ENCODE data around the gene SERPINB3. TPM values are rescaled to one million over a fixed set of nuclear protein-coding genes. Genes with fewer than 3 reads are reported as not detected.
"Not testable (repeated sequence)": the region's sequence is repeated elsewhere in the genome, so short reads cannot be mapped to it uniquely, and the experiment has no call there.

The SERPINB3 gene
- polyA plus RNA-seq, 1 experiment = not detected

DNA sequence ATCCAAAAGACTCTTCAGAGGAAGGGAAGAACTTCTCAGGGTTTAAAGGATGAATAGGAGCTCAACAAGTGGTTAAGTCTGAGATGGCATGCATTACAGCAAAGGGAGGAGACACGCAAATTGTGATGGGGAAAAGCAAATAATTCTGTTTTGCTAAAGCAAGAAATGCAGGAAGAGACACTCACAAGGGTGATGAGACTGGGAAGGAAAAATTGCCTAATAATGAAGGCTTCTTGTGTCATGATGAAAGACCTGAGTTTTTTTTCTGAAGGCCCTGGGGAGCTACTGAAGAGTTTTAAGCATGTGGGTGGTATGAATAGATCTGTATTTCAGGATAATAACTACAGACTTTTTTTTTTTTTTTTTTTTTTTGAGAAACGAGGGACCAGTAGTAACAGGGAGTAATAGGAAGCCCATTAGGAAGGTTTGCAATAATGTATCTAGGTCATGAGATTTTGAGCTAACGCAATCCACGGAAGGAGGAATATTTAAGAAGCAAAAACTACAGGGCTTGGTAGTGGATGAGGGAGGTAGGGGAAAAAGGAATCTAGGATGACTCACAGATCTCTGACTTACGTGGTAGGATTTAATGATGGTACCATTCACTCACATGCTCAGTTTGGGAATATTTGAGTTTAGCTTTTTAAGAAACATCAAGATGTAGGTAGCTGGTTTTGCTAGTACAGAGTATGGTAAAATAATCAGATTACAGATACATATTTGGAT is 16.0 kb upstream of the SERPINB3 start:
- Histone ChIP-seq H3K4me3 (ENCODE audit: low read depth, low read length) (no peak overlapping the region), H3K36me3 (ENCODE audit: control insufficient read depth, insufficient read depth, low read length) (no peaks in the 10 kb centered on the region), H3K27me3 (ENCODE audit: control insufficient read depth, insufficient read depth, low read length) (no peaks in the 10 kb centered on the region)
- DNase-seq (ENCODE audit: low read depth) = no peak
- CTCF ChIA-PET = interaction anchor here (0.6 to 1.4 kb wide), 6 partner anchors 10 to 1715 kb away, joined by 3 to 7 read pairs (median 4); no protein-coding TSS in a partner anchor
- TF ChIP-seq, protein P1, sequence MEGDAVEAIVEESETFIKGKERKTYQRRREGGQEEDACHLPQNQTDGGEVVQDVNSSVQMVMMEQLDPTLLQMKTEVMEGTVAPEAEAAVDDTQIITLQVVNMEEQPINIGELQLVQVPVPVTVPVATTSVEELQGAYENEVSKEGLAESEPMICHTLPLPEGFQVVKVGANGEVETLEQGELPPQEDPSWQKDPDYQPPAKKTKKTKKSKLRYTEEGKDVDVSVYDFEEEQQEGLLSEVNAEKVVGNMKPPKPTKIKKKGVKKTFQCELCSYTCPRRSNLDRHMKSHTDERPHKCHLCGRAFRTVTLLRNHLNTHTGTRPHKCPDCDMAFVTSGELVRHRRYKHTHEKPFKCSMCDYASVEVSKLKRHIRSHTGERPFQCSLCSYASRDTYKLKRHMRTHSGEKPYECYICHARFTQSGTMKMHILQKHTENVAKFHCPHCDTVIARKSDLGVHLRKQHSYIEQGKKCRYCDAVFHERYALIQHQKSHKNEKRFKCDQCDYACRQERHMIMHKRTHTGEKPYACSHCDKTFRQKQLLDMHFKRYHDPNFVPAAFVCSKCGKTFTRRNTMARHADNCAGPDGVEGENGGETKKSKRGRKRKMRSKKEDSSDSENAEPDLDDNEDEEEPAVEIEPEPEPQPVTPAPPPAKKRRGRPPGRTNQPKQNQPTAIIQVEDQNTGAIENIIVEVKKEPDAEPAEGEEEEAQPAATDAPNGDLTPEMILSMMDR (IDR thresholded peaks at IDR 0.05; ENCODE audit: insufficient read depth, low read depth, low read length) = no peak
- POLR2A ChIA-PET = no interaction called here

DNA sequence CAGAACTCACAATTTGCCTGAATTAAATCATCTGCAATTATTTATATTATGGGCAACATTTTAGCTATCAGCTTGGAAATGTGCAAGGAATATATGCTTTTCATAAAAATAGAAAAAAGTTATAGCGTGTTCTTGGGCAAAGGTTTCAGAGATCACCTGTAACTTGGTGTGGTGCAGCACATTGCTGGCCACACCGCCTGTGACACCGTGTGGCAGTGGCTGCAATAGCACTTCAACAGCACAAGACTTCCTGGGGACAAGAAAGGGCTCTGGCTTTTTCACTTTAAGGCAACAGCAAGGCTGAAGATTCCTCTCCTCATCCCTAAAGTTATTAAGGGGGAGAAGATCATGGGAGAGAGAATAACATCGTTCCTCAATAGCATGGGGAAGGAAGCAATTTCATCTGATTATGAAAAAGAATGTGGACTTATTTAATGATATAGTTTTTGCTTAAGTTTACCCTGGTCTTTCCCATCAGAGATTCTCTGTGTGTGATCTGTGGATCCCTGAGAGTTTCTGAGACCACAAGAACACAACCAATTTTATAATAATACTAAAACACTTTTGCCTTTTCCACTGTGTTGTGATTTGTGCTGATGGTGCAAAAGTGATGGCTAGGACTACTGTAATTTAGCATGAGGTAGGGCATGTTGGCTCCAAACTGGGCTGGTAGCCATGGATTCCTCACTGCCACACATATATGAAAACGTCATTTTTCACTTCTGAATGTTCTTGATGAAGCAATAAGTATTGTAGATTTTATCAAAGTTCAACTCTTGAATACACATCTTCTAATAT is 15.0 kb upstream of the SERPINB3 start:
- POLR2A ChIA-PET = no interaction called here
- no peak overlapping the region for H3K4me3 ChIP-seq (ENCODE audit: low read depth, low read length)
- no peaks in the 10 kb centered on the region for H3K27me3 ChIP-seq (ENCODE audit: control insufficient read depth, insufficient read depth, low read length)
- no peak for DNase-seq (ENCODE audit: low read depth)
- H3K36me3 ChIP-seq (ENCODE audit: control insufficient read depth, insufficient read depth, low read length) = no peaks in the 10 kb centered on the region
- TF ChIP-seq, protein P1 (IDR thresholded peaks at IDR 0.05; ENCODE audit: insufficient read depth, low read depth, low read length) = peak; percentile 33; the same call in 1 of the 2 replicates
- CTCF ChIA-PET = interaction anchor here (1.0 to 1.4 kb wide), 4 partner anchors 11 to 158 kb away, joined by 3 to 4 read pairs (median 4); no protein-coding TSS in a partner anchor

DNA sequence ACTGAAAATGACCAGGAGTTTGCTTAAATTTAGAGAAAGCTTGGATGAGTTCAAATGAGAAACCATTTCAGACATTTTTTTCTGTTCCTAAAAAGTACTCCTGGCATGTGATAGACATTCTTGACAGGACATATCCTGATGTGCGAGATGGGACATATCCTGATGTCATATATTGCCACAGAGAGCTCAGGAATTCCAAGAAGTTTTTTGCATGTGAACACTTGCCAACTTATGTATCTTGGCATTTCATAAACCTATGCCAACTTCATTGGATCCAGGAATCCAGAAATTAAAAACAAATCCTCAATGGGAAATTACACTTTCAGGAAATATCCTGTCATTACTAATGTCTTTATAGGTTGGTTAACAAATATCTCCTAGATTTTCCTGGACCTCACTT is 2.9 kb upstream of the SERPINB3 start:
- ChIA-PET POLR2A (no interaction called here), CTCF (no interaction called here)
- no peak overlapping the region for H3K4me3 ChIP-seq (ENCODE audit: low read depth, low read length)
- no peak for DNase-seq (ENCODE audit: low read depth)
- no peaks in the 10 kb centered on the region for H3K27me3 ChIP-seq (ENCODE audit: control insufficient read depth, insufficient read depth, low read length)
- TF ChIP-seq, protein P1 (IDR thresholded peaks at IDR 0.05; ENCODE audit: insufficient read depth, low read depth, low read length) = no peak
- H3K36me3 ChIP-seq (ENCODE audit: control insufficient read depth, insufficient read depth, low read length) = no peaks in the 10 kb centered on the region

DNA sequence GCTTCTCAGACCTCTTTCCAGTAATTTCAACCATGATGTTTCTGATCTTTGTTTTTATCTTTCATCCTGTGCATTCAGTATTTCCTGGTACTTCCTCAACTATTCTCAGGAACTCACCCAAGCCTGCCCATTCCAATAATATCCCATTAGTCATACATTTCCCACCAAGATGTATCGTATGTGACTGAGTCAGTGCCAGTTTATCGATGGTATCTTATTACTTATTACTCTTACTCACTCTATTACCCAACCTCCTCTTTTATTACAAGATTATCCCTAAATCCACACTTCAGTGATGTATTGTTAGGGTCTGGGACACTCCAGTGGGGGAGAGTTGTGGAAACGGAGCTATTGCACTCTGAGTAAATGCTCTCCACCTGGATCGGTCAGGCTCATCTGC is 2.8 kb downstream of the SERPINB3 start:
- POLR2A ChIA-PET; CTCF ChIA-PET; DNase-seq (ENCODE audit: low read depth): not testable (repeated sequence)

DNA sequence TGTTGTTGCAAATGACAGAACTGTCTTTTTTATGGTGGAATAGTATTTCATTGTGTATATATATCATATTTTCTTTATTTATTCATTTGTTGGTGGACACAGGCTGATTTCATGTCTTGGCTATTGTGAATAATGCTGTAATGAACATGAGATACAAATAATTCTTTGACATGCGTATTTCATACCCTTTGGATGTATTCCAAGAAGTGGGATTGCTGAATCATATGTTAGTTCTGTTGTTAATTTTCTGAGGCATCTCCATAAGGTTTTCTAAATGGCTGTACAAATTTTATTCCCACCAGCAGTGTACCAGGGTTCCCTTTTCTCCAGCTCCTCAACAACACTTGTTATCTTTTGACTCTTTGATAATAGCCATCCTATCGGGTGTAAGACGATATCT is 11.4 kb downstream of the SERPINB3 start:
- H3K4me3 ChIP-seq (ENCODE audit: low read depth, low read length); POLR2A ChIA-PET; H3K27me3 ChIP-seq (ENCODE audit: control insufficient read depth, insufficient read depth, low read length); CTCF ChIA-PET; DNase-seq (ENCODE audit: low read depth); H3K36me3 ChIP-seq (ENCODE audit: control insufficient read depth, insufficient read depth, low read length): not testable (repeated sequence)

More for the DNA sequence above, 2.8 kb downstream of the SERPINB3 start:
- not testable (repeated sequence) for H3K27me3 ChIP-seq (ENCODE audit: control insufficient read depth, insufficient read depth, low read length); H3K36me3 ChIP-seq (ENCODE audit: control insufficient read depth, insufficient read depth, low read length); H3K4me3 ChIP-seq (ENCODE audit: low read depth, low read length)

DNA sequence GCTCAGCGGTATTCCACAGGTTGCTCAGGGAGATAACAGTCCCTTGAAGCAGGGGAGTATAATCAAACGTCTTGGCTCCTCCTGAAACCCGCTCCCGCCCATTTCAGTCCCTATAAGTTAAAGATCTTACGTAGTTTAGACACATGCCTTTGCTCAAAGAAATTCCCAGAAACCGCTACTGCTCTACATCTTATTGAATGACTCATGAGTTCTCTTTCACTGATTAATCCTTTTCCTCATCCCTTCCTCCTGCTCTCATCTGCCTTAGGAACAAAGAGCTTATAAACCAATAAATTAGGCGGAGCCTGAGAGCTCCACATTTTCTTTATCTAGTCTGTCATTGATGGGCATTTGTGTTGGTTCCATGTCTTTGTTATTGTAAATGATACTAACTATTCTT is 13.5 kb downstream of the SERPINB3 start:
- CTCF ChIA-PET = no interaction called here
- POLR2A ChIA-PET = no interaction called here
- H3K4me3 ChIP-seq (ENCODE audit: low read depth, low read length) = no peak overlapping the region
- DNase-seq (ENCODE audit: low read depth) = no peak
- H3K27me3 ChIP-seq (ENCODE audit: control insufficient read depth, insufficient read depth, low read length) = no peaks in the 10 kb centered on the region
- TF ChIP-seq, protein P1 (IDR thresholded peaks at IDR 0.05; ENCODE audit: insufficient read depth, low read depth, low read length) = no peak
- no peaks in the 10 kb centered on the region for H3K36me3 ChIP-seq (ENCODE audit: control insufficient read depth, insufficient read depth, low read length)

Measured in BJ (cell line).